Neural cell (in vitro differentiated cells): ENCODE data around the gene ADGRA1. TPM values are rescaled to one million over a fixed set of nuclear protein-coding genes. Genes with fewer than 3 reads are reported as not detected.

Experiments
- H2AFZ ChIP-seq: fragments of 200-600, 300-800 bp; sonication (generic), shearing (Covaris generic); 2 replicates; pipeline ENCODE4 v1.6.0; 2014; ENCODE audit warnings: low read depth, mild to moderate bottlenecking, antibody characterized with exemption, low read length, moderate library complexity
- H3F3A ChIP-seq: fragments of 200-600 bp; shearing (Covaris generic); 2 replicates; pipeline ENCODE4 v1.6.1; 2016; ENCODE audit warnings: mild to moderate bottlenecking, moderate library complexity, mixed read lengths, antibody characterized with exemption, low read length; ENCODE audit not compliant: insufficient read depth, poor library complexity, severe bottlenecking
- H3K27ac ChIP-seq: fragments of 200-600, 300-800 bp; sonication (generic), shearing (Covaris generic); 2 replicates; pipeline ENCODE4 v1.5.1; 2014; ENCODE audit warnings: mild to moderate bottlenecking, low read length, moderate library complexity
- H3K27me3 ChIP-seq: fragments of 300-800, 200-600 bp; sonication (generic), shearing (Covaris generic); 2 replicates; pipeline ENCODE4 v1.6.0; 2014; ENCODE audit warnings: mild to moderate bottlenecking, low read depth, low read length, moderate library complexity; ENCODE audit not compliant: insufficient read depth
- H3K36me3 ChIP-seq: fragments of 300-800, 200-600 bp; sonication (generic), shearing (Covaris generic); 2 replicates; pipeline ENCODE4 v1.5.1; 2014; ENCODE audit warnings: mild to moderate bottlenecking, antibody characterized with exemption, low read length, moderate library complexity; ENCODE audit not compliant: insufficient read depth
- H3K4me2 ChIP-seq: fragments of 300-800, 200-600 bp; sonication (generic), shearing (Covaris generic); 2 replicates; pipeline ENCODE4 v1.6.0; 2014; ENCODE audit warnings: mild to moderate bottlenecking, low read length
- H3K4me3 ChIP-seq: fragments of 300-800, 200-600 bp; sonication (generic), shearing (Covaris generic); 2 replicates; pipeline ENCODE4 v1.5.1; 2014; ENCODE audit warnings: mild to moderate bottlenecking, low read length, moderate library complexity
- H3K79me2 ChIP-seq: fragments of 200-600 bp; shearing (Covaris generic); replicated peaks from 2 replicates; pipeline ENCODE4 v1.6.0; 2014; ENCODE audit warnings: mild to moderate bottlenecking, low read length, moderate library complexity; ENCODE audit not compliant: insufficient read depth
- H3K9ac ChIP-seq: fragments of 300-800, 200-600 bp; sonication (generic), shearing (Covaris generic); 2 replicates; pipeline ENCODE4 v1.6.1; 2016; ENCODE audit warnings: mild to moderate bottlenecking, low read length, mixed read lengths
- H3K9me2 ChIP-seq: fragments of 200-600 bp; shearing (Covaris generic); 2 replicates; pipeline ENCODE4 v1.6.1; 2016; ENCODE audit warnings: mild to moderate bottlenecking, low read length, mixed read lengths; ENCODE audit not compliant: insufficient read depth
- H3K9me3 ChIP-seq: fragments of 200-600, 300-800 bp; sonication (generic), shearing (Covaris generic); 2 replicates; pipeline ENCODE4 v1.6.1; 2016; ENCODE audit warnings: mild to moderate bottlenecking, mixed run types, low read length, moderate library complexity, mixed read lengths
- H4K20me1 ChIP-seq: fragments of 200-600 bp; shearing (Covaris generic); 2 replicates; pipeline ENCODE4 v1.6.1; 2016; ENCODE audit warnings: mild to moderate bottlenecking, mixed run types; ENCODE audit not compliant: insufficient read depth
- EP300 ChIP-seq: fragments of 450-650 bp; conservative IDR thresholded peaks from 2 replicates; pipeline ENCODE4 v1.6.1; 2014; ENCODE audit warnings: antibody characterized with exemption, mild to moderate bottlenecking, moderate library complexity; ENCODE audit not compliant: poor library complexity, severe bottlenecking
- EZH2 ChIP-seq: fragments of 200-600, 300-800 bp; shearing (Covaris generic), sonication (generic); IDR thresholded peaks from 2 replicates; pipeline ENCODE4 v1.6.1; 2014; ENCODE audit warnings: antibody characterized with exemption, low read length, borderline replicate concordance, mild to moderate bottlenecking; ENCODE audit not compliant: insufficient read depth, poor library complexity, severe bottlenecking
- MXI1 ChIP-seq: fragments of 450-650 bp; conservative IDR thresholded peaks from 2 replicates; pipeline ENCODE4 v1.6.1; 2014; ENCODE audit warnings: antibody characterized with exemption, mild to moderate bottlenecking; ENCODE audit not compliant: poor library complexity, severe bottlenecking
- POLR2AphosphoS5 ChIP-seq: IDR thresholded peaks from 2 replicates; pipeline ENCODE4 v1.6.1; 2012
- RAD21 ChIP-seq: fragments of 450-650 bp; conservative IDR thresholded peaks from 2 replicates; pipeline ENCODE4 v1.6.1; 2014; ENCODE audit warnings: antibody characterized with exemption, mild to moderate bottlenecking, moderate library complexity
- SMC3 ChIP-seq: fragments of 450-650 bp; conservative IDR thresholded peaks from 2 replicates; pipeline ENCODE4 v1.6.1; 2014; ENCODE audit warnings: antibody characterized with exemption, mild to moderate bottlenecking, moderate library complexity; ENCODE audit not compliant: poor library complexity
- TAF1 ChIP-seq: IDR thresholded peaks from 2 replicates; pipeline ENCODE4 v1.6.1; 2012; ENCODE audit warnings: low read depth
- polyA plus RNA-seq: library from polyadenylated mRNA; depleted of rRNA; stranded (reverse); fragments of >200 nt; gene quantifications from 2 replicates; pipeline ENCODE4 v1.2.3, GENCODE V29; 2014
- TF ChIP-seq, protein P1 (sequence below): fragments of 450-650 bp; IDR thresholded peaks from 2 replicates; pipeline ENCODE4 v1.5.1; 2014; ENCODE audit warnings: antibody characterized with exemption, mild to moderate bottlenecking, moderate library complexity; ENCODE audit not compliant: poor library complexity, severe bottlenecking
- TF ChIP-seq, protein P2 (sequence below): IDR thresholded peaks from 2 replicates; pipeline ENCODE4 v1.6.1; 2012; ENCODE audit warnings: borderline replicate concordance

Gene ADGRA1
- polyA plus RNA-seq, 1 donor from 2014 or later = 2.2 TPM

DNA sequence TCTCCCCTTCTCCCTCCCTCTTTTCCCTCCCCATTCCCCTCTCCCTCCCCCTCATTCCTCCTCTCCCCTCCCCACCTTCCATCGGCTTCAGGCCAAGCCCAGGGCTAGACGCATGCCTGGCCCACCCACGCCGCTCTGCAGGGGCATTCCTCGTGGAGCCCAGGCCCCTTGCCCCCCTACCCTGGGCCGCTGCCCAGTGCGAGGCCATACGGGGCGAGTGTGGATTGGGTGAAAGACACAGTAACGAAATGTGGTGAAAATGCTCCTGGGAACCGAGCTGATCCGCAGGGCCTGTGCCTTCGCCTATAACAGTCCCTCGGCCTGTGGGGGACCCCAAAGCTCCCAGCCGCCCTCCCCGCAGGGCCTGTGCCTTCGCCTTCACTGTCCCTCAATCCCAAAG lies 28.3 kb downstream of the ADGRA1 start:
- no peak overlapping the region for H2AFZ ChIP-seq
- no peak overlapping the region for H3K4me3 ChIP-seq
- no peaks in the 10 kb centered on the region for H4K20me1 ChIP-seq
- peaks cover 13% of the 10 kb centered on the region for H3K9me3 ChIP-seq
- no peaks in the 10 kb centered on the region for H3K79me2 ChIP-seq
- no peak overlapping the region for H3K9ac ChIP-seq
- no peaks in the 10 kb centered on the region for H3F3A ChIP-seq
- H3K27me3 ChIP-seq = no peaks in the 10 kb centered on the region
- H3K4me2 ChIP-seq = no peak overlapping the region
- no peaks in the 10 kb centered on the region for H3K36me3 ChIP-seq
- H3K27ac ChIP-seq = no peak overlapping the region
- no peak for TF ChIP-seq SMC3
- no peak for TF ChIP-seq POLR2AphosphoS5
- TF ChIP-seq MXI1 = no peak
- no peak for TF ChIP-seq TAF1
- TF ChIP-seq EZH2 = no peak
- no peak for TF ChIP-seq EP300
- TF ChIP-seq, protein P1, sequence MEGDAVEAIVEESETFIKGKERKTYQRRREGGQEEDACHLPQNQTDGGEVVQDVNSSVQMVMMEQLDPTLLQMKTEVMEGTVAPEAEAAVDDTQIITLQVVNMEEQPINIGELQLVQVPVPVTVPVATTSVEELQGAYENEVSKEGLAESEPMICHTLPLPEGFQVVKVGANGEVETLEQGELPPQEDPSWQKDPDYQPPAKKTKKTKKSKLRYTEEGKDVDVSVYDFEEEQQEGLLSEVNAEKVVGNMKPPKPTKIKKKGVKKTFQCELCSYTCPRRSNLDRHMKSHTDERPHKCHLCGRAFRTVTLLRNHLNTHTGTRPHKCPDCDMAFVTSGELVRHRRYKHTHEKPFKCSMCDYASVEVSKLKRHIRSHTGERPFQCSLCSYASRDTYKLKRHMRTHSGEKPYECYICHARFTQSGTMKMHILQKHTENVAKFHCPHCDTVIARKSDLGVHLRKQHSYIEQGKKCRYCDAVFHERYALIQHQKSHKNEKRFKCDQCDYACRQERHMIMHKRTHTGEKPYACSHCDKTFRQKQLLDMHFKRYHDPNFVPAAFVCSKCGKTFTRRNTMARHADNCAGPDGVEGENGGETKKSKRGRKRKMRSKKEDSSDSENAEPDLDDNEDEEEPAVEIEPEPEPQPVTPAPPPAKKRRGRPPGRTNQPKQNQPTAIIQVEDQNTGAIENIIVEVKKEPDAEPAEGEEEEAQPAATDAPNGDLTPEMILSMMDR = no peak
- TF ChIP-seq, protein P2, sequence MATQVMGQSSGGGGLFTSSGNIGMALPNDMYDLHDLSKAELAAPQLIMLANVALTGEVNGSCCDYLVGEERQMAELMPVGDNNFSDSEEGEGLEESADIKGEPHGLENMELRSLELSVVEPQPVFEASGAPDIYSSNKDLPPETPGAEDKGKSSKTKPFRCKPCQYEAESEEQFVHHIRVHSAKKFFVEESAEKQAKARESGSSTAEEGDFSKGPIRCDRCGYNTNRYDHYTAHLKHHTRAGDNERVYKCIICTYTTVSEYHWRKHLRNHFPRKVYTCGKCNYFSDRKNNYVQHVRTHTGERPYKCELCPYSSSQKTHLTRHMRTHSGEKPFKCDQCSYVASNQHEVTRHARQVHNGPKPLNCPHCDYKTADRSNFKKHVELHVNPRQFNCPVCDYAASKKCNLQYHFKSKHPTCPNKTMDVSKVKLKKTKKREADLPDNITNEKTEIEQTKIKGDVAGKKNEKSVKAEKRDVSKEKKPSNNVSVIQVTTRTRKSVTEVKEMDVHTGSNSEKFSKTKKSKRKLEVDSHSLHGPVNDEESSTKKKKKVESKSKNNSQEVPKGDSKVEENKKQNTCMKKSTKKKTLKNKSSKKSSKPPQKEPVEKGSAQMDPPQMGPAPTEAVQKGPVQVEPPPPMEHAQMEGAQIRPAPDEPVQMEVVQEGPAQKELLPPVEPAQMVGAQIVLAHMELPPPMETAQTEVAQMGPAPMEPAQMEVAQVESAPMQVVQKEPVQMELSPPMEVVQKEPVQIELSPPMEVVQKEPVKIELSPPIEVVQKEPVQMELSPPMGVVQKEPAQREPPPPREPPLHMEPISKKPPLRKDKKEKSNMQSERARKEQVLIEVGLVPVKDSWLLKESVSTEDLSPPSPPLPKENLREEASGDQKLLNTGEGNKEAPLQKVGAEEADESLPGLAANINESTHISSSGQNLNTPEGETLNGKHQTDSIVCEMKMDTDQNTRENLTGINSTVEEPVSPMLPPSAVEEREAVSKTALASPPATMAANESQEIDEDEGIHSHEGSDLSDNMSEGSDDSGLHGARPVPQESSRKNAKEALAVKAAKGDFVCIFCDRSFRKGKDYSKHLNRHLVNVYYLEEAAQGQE = no peak
- TF ChIP-seq RAD21 = no peak
- no peaks in the 10 kb centered on the region for H3K9me2 ChIP-seq

DNA sequence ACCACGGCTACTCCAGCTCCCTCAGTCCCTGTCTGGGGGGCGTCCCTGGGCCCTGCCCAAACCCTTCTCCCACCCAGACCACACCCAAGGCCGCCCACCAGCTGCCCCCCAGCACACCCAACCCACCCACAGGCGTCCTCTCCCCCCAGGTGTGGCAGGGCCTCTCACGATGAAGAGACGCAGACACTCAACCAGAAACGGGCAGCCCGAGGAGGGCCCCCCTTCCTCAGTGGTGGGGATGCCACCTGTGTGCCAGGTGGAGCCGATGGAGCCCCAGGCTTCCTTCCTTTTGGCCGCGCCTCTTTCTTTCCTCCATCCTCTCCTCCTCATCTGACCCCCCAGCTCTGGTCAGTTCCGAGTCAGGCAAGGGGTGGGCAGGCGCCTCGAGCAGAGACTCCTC lies 28.7 kb downstream of the ADGRA1 start:
- no peak overlapping the region for H2AFZ ChIP-seq
- no peak overlapping the region for H3K27ac ChIP-seq
- no peaks in the 10 kb centered on the region for H4K20me1 ChIP-seq
- H3K9ac ChIP-seq = no peak overlapping the region
- H3K79me2 ChIP-seq = no peaks in the 10 kb centered on the region
- peaks cover 13% of the 10 kb centered on the region for H3K9me3 ChIP-seq
- H3K9me2 ChIP-seq = no peaks in the 10 kb centered on the region
- H3K4me2 ChIP-seq = no peak overlapping the region
- no peaks in the 10 kb centered on the region for H3K36me3 ChIP-seq
- no peaks in the 10 kb centered on the region for H3F3A ChIP-seq
- no peak overlapping the region for H3K4me3 ChIP-seq
- no peaks in the 10 kb centered on the region for H3K27me3 ChIP-seq
- no peak for TF ChIP-seq RAD21
- no peak for TF ChIP-seq SMC3
- no peak for TF ChIP-seq EZH2
- no peak for TF ChIP-seq EP300
- TF ChIP-seq, protein P1 = no peak
- no peak for TF ChIP-seq TAF1
- no peak for TF ChIP-seq MXI1
- TF ChIP-seq, protein P2 = no peak
- no peak for TF ChIP-seq POLR2AphosphoS5
